ENCODE measurements around the gene CTU2. TPM values are rescaled to one million over a fixed set of nuclear protein-coding genes. Genes with fewer than 3 reads are reported as not detected.

Gene CTU2
- 10 to 100 TPM; 37.1 to 37.8 TPM for total RNA-seq

- Mint-ChIP-seq H3K27ac (peak within 1 kb of the TSS; percentile 92), H3K4me3 (peak within 1 kb of the TSS; percentile 94), H3K27me3 (no peaks in the 10 kb centered on the region), H3K36me3 (ENCODE audit: low read depth) (peaks cover 18% of the 10 kb centered on the region), H3K9me3 (no peaks in the 10 kb centered on the region), H3K4me1 (ENCODE audit: low read depth) (peaks cover 34% of the 10 kb centered on the region)
- POLR2A ChIA-PET: interaction anchor here (0.6 to 8.0 kb wide), 12 partner anchors 9 to 104 kb away, joined by 3 to 61 read pairs (median 4); partner anchors contain the start of gene SNAI3
- DNase-seq (peak; percentile 93), ATAC-seq (peak; percentile 62)
- TF ChIP-seq CTCF (IDR thresholded peaks at IDR 0.05): no peak
- intact Hi-C loops (cut with micrococcal nuclease): no loop called here
- CTCF ChIA-PET: interaction anchor here (1.5 to 4.2 kb wide), 4 partner anchors 21 to 37 kb away, joined by 4 to 16 read pairs (median 8); partner anchors contain the start of gene SNAI3
Observed at GRCh38 chr16:88706229-88706964, at the start of gene CTU2, which contains the start of gene RNF166. Gene CTU2 (plus strand): TSS chr16:88706503. CDS start chr16:88706531, 28 bp downstream. Gene RNF166 (minus strand): TSS chr16:88706408. CDS start chr16:88706325, 83 bp downstream.

DNA sequence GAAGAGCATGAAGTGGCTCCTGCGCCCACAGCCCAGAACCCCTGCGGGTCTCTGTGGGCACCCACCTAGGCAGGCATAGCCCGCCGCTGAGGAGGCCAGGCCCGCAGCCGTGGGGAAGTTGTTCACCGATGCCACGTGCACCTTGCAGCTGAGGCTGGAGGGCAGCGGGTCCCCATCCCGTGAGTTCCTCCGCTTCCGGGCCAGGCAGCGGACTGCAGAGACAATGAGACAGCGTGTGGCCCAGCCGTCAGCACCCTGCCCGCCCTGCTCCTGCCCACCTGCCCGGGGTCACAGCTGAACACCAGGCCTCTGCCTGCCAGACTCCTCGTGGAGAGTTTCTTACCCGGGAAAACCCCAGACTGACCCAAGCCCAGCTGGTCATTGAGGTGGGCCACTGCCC lies 48.9 kb upstream of the CTU2 start:
- H3K4me1 Mint-ChIP-seq (ENCODE audit: low read depth): peaks cover 11% of the 10 kb centered on the region
- no peaks in the 10 kb centered on the region for H3K9me3 Mint-ChIP-seq
- H3K4me3 Mint-ChIP-seq: no peak overlapping the region
- H3K36me3 Mint-ChIP-seq (ENCODE audit: low read depth): peaks cover 21% of the 10 kb centered on the region
- ATAC-seq: no peak
- ChIA-PET POLR2A (no interaction called here), CTCF (interaction anchor here (1.6 kb wide), 1 partner anchor 48 kb away, joined by 5 read pairs; no protein-coding TSS in a partner anchor)
- no peaks in the 10 kb centered on the region for H3K27me3 Mint-ChIP-seq
- intact Hi-C loops (cut with micrococcal nuclease): no loop called here
- TF ChIP-seq CTCF (IDR thresholded peaks at IDR 0.05): no peak
- no peak for DNase-seq
- no peak overlapping the region for H3K27ac Mint-ChIP-seq

GRCh38 chr16:88658714-88659113 lies 47.6 kb upstream of the CTU2 start:
- peaks cover 20% of the 10 kb centered on the region for H3K36me3 Mint-ChIP-seq (ENCODE audit: low read depth)
- no peak overlapping the region for H3K27ac Mint-ChIP-seq
- no peaks in the 10 kb centered on the region for H3K9me3 Mint-ChIP-seq
- ATAC-seq: no peak
- H3K27me3 Mint-ChIP-seq: no peaks in the 10 kb centered on the region
- intact Hi-C loops (cut with micrococcal nuclease): no loop called here
- CTCF ChIA-PET: no interaction called here
- H3K4me1 Mint-ChIP-seq (ENCODE audit: low read depth): peaks cover 11% of the 10 kb centered on the region
- POLR2A ChIA-PET: no interaction called here
- no peak overlapping the region for H3K4me3 Mint-ChIP-seq
- no peak for TF ChIP-seq CTCF (IDR thresholded peaks at IDR 0.05)
- DNase-seq: no peak

GRCh38 chr16:88659160-88659559 lies 47.1 kb upstream of the CTU2 start:
- POLR2A ChIA-PET: no interaction called here
- Mint-ChIP-seq H3K9me3 (no peaks in the 10 kb centered on the region), H3K4me1 (ENCODE audit: low read depth) (peaks cover 14% of the 10 kb centered on the region), H3K36me3 (ENCODE audit: low read depth) (peaks cover 20% of the 10 kb centered on the region), H3K27me3 (no peaks in the 10 kb centered on the region), H3K27ac (no peak overlapping the region), H3K4me3 (no peak overlapping the region)
- CTCF ChIA-PET: no interaction called here
- no peak for ATAC-seq
- intact Hi-C loops (cut with micrococcal nuclease): no loop called here
- no peak for DNase-seq
- TF ChIP-seq CTCF (IDR thresholded peaks at IDR 0.05): no peak

- Mint-ChIP-seq H3K4me3 (peak overlapping the region; percentile 61), H3K4me1 (ENCODE audit: low read depth) (peaks cover 19% of the 10 kb centered on the region), H3K36me3 (ENCODE audit: low read depth) (peaks cover 11% of the 10 kb centered on the region), H3K9me3 (no peaks in the 10 kb centered on the region), H3K27me3 (no peaks in the 10 kb centered on the region), H3K27ac (peak overlapping the region; percentile 42)
- ChIA-PET CTCF (interaction anchor here (1.0 kb wide), 1 partner anchor 15 kb away, joined by 3 read pairs; no protein-coding TSS in a partner anchor), POLR2A (no interaction called here)
- ATAC-seq (no peak), DNase-seq (no peak)
- intact Hi-C loops (cut with micrococcal nuclease): no loop called here
- no peak for TF ChIP-seq CTCF (IDR thresholded peaks at IDR 0.05)
Observed at GRCh38 chr16:88661468-88661867, 44.8 kb upstream of the CTU2 start.
